Measurements from ENCODE around the gene TTC4.

Gene TTC4

DNA sequence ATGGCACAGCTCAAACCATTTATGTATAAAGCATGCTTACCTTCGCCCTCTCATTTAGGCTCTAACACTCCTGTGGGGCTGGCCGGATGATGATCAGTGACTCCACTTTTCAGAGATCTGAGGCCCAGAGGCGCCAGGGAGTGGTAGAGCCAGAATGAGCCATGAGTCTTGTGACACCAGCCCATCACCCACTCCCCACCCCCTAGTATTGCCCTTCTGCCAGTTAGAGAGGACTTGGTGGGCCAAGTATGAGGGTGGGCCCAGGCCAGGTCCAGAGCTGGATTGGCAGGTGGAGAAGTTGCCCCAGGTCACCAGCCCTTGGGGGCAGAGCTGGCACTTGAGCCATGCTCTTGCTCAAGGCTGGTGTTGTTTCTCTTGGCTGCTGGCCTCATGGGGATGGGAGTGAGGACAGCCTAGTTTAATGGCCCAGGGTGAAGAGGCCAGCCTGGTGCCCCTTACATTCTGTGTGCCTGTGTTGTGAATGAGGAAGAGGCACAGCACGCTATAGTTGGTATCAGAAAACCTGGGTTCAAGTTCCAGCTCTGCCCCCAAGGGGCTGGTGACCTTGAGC is 30.2 kb upstream of the TTC4 start:
- H3K27me3 ChIP-seq (ENCODE audit: control insufficient read depth in 1 of 2, insufficient read depth in 2 of 2, low read length in 2 of 2): no peaks in the 10 kb centered on the region
- no peak overlapping the region for H3K9ac ChIP-seq (ENCODE audit: low read depth in 1 of 2, low read length in 2 of 2)
- H3K27ac ChIP-seq (ENCODE audit: low read depth, low read length): no peak overlapping the region
- H3K4me1 ChIP-seq (ENCODE audit: control insufficient read depth in 1 of 2, insufficient read depth in 2 of 2, low read length in 2 of 2): no peaks in the 10 kb centered on the region
- no peaks in the 10 kb centered on the region for H3K9me3 ChIP-seq (ENCODE audit: control insufficient read depth in 1 of 2, low read length in 2 of 2)
- no peak overlapping the region for H3K4me3 ChIP-seq (ENCODE audit: low read depth in 1 of 2, low read length in 2 of 2)
- H3K36me3 ChIP-seq (ENCODE audit: control insufficient read depth in 1 of 2, insufficient read depth in 2 of 2, low read length in 2 of 2): no peaks in the 10 kb centered on the region

DNA sequence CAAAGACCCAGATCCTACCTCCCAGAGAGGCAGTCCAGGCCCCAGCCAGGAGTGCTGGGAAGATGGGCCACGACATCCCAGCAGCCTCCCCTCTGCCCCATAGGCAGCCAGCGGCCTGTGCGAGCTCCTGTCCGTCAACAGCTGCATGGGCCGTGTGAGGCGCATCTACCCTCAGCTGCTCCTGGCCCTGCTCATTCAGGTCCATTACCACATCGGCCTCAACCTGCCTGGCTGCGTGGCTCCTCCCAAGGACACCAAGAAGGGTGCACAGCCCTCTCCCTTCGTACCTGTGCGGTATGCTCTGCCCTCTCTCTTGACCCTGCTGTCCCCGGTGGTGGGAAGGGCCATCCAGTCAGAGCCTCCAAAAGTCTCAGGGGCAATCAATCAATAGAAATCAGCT is 29.5 kb upstream of the TTC4 start:
- Histone ChIP-seq H3K27me3 (ENCODE audit: control insufficient read depth in 1 of 2, insufficient read depth in 2 of 2, low read length in 2 of 2) (no peaks in the 10 kb centered on the region), H3K27ac (ENCODE audit: low read depth, low read length) (no peak overlapping the region), H3K9me3 (ENCODE audit: control insufficient read depth in 1 of 2, low read length in 2 of 2) (no peaks in the 10 kb centered on the region), H3K4me1 (ENCODE audit: control insufficient read depth in 1 of 2, insufficient read depth in 2 of 2, low read length in 2 of 2) (no peaks in the 10 kb centered on the region), H3K36me3 (ENCODE audit: control insufficient read depth in 1 of 2, insufficient read depth in 2 of 2, low read length in 2 of 2) (no peaks in the 10 kb centered on the region), H3K9ac (ENCODE audit: low read depth in 1 of 2, low read length in 2 of 2) (no peak overlapping the region), H3K4me3 (ENCODE audit: low read depth in 1 of 2, low read length in 2 of 2) (no peak overlapping the region)

DNA sequence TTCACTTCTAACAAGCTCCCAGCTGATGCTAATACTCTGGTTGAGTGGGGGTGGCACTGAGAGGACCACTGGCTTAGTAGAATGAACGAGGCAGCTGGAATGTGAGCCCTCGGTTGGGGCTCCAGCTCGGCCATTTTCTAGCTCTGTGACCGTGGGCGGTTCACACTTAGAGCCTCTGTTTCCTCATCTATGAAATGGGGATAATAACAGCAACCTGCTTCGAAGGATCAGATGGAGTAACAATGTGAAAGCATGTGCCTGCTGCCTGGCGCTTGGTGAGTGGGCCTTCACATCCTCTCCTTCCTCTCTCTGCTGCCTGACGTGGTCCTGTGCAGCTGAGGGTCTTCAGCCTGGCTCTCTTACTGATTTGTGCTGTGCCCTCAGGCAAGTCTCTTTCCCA is 20.9 kb upstream of the TTC4 start:
- H3K27ac ChIP-seq (ENCODE audit: low read depth, low read length): no peak overlapping the region
- no peak overlapping the region for H3K4me3 ChIP-seq (ENCODE audit: low read depth in 1 of 2, low read length in 2 of 2)
- no peak overlapping the region for H3K9ac ChIP-seq (ENCODE audit: low read depth in 1 of 2, low read length in 2 of 2)
- no peaks in the 10 kb centered on the region for H3K36me3 ChIP-seq (ENCODE audit: control insufficient read depth in 1 of 2, insufficient read depth in 2 of 2, low read length in 2 of 2)
- H3K4me1 ChIP-seq (ENCODE audit: control insufficient read depth in 1 of 2, insufficient read depth in 2 of 2, low read length in 2 of 2): no peaks in the 10 kb centered on the region
- H3K27me3 ChIP-seq (ENCODE audit: control insufficient read depth in 1 of 2, insufficient read depth in 2 of 2, low read length in 2 of 2): no peaks in the 10 kb centered on the region
- no peaks in the 10 kb centered on the region for H3K9me3 ChIP-seq (ENCODE audit: control insufficient read depth in 1 of 2, low read length in 2 of 2)

DNA sequence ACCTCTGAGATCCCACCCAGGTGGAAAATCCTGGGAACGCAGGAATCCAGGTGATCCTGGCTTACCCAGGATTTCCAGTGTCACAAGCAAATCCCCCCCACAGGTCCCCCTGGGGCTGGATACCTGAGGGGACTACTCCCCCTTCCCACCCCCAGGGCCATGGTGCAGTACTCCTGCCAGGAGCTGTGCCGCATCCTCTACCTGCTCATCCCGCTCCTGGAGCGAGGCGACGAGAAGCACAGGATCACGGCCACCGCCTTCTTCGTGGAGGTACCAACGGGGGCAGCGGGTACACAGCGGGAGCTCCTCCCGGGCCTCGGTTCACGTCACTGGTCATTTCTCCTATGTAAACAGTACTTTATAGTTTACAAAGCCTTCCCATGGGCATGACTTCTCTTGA is 20.4 kb upstream of the TTC4 start:
- Histone ChIP-seq H3K9ac (ENCODE audit: low read depth in 1 of 2, low read length in 2 of 2) (no peak overlapping the region), H3K36me3 (ENCODE audit: control insufficient read depth in 1 of 2, insufficient read depth in 2 of 2, low read length in 2 of 2) (no peaks in the 10 kb centered on the region), H3K4me3 (ENCODE audit: low read depth in 1 of 2, low read length in 2 of 2) (no peak overlapping the region), H3K9me3 (ENCODE audit: control insufficient read depth in 1 of 2, low read length in 2 of 2) (no peaks in the 10 kb centered on the region), H3K4me1 (ENCODE audit: control insufficient read depth in 1 of 2, insufficient read depth in 2 of 2, low read length in 2 of 2) (no peaks in the 10 kb centered on the region), H3K27ac (ENCODE audit: low read depth, low read length) (no peak overlapping the region), H3K27me3 (ENCODE audit: control insufficient read depth in 1 of 2, insufficient read depth in 2 of 2, low read length in 2 of 2) (no peaks in the 10 kb centered on the region)

DNA sequence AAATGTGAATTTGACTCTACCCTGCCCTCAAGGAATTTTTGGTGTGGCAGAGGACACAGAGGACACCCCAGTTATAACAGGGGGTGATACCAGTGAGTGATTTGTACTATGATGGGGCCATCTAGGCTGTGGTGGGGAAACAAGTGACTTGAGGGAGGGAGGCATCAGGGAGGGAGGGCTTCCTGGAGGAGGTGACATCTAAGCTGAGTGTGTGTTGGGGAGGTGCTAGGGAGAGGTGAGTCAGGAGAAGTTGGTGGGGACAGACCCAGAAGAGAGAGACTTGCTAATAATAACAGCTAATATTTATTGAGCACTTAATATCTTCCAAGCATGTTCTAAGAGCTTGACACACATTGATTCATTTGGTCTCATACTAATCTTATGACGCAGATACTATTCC is 19.9 kb upstream of the TTC4 start:
- no peaks in the 10 kb centered on the region for H3K4me1 ChIP-seq (ENCODE audit: control insufficient read depth in 1 of 2, insufficient read depth in 2 of 2, low read length in 2 of 2)
- H3K9ac ChIP-seq (ENCODE audit: low read depth in 1 of 2, low read length in 2 of 2): no peak overlapping the region
- no peaks in the 10 kb centered on the region for H3K36me3 ChIP-seq (ENCODE audit: control insufficient read depth in 1 of 2, insufficient read depth in 2 of 2, low read length in 2 of 2)
- H3K27ac ChIP-seq (ENCODE audit: low read depth, low read length): no peak overlapping the region
- no peaks in the 10 kb centered on the region for H3K9me3 ChIP-seq (ENCODE audit: control insufficient read depth in 1 of 2, low read length in 2 of 2)
- H3K4me3 ChIP-seq (ENCODE audit: low read depth in 1 of 2, low read length in 2 of 2): no peak overlapping the region
- no peaks in the 10 kb centered on the region for H3K27me3 ChIP-seq (ENCODE audit: control insufficient read depth in 1 of 2, insufficient read depth in 2 of 2, low read length in 2 of 2)

DNA sequence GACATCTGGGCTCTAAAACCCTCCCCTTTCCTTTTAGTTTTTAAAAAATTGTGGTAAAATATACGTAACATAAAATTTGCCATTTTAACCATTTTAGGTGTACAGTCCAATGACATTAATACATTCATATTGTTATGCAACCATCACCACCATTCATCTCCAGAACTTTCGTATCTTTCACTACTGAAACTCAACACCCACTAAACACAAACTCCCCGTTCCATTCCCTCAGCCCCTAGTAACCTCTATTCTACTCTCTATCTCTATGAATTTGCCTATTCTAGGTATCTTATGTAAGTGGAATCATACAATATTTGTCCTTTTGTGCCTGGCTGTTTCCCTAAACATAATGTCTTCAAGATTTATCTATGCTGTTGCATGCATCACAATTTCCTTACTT is 19.4 kb upstream of the TTC4 start:
- Histone ChIP-seq H3K27ac (ENCODE audit: low read depth, low read length) (no peak overlapping the region), H3K9me3 (ENCODE audit: control insufficient read depth in 1 of 2, low read length in 2 of 2) (no peaks in the 10 kb centered on the region), H3K4me3 (ENCODE audit: low read depth in 1 of 2, low read length in 2 of 2) (no peak overlapping the region), H3K9ac (ENCODE audit: low read depth in 1 of 2, low read length in 2 of 2) (no peak overlapping the region), H3K27me3 (ENCODE audit: control insufficient read depth in 1 of 2, insufficient read depth in 2 of 2, low read length in 2 of 2) (no peaks in the 10 kb centered on the region), H3K4me1 (ENCODE audit: control insufficient read depth in 1 of 2, insufficient read depth in 2 of 2, low read length in 2 of 2) (no peaks in the 10 kb centered on the region), H3K36me3 (ENCODE audit: control insufficient read depth in 1 of 2, insufficient read depth in 2 of 2, low read length in 2 of 2) (no peaks in the 10 kb centered on the region)

DNA sequence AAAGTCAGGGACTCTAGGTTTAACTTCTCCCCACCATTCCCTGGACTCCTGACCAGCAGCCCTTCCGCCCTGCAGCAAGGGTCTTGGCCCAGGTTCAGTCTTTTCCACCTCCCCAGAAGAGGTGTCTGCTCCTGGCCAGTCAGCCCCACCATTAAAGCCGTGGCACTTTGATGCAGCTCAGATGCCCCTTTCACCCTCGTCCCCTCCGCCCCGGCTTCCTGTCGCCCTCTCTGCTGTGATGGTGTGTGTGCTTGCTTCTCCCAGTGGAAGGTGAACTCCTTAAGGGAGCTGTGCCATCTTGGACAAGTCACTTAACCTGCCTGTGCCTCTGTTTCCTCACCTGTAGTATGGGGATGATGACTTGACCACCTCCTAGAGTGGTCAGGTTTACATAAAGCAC is 17.8 kb upstream of the TTC4 start:
- Histone ChIP-seq H3K9ac (ENCODE audit: low read depth in 1 of 2, low read length in 2 of 2) (no peak overlapping the region), H3K27me3 (ENCODE audit: control insufficient read depth in 1 of 2, insufficient read depth in 2 of 2, low read length in 2 of 2) (no peaks in the 10 kb centered on the region), H3K36me3 (ENCODE audit: control insufficient read depth in 1 of 2, insufficient read depth in 2 of 2, low read length in 2 of 2) (no peaks in the 10 kb centered on the region), H3K27ac (ENCODE audit: low read depth, low read length) (no peak overlapping the region), H3K4me1 (ENCODE audit: control insufficient read depth in 1 of 2, insufficient read depth in 2 of 2, low read length in 2 of 2) (no peaks in the 10 kb centered on the region), H3K9me3 (ENCODE audit: control insufficient read depth in 1 of 2, low read length in 2 of 2) (no peaks in the 10 kb centered on the region), H3K4me3 (ENCODE audit: low read depth in 1 of 2, low read length in 2 of 2) (no peak overlapping the region)

DNA sequence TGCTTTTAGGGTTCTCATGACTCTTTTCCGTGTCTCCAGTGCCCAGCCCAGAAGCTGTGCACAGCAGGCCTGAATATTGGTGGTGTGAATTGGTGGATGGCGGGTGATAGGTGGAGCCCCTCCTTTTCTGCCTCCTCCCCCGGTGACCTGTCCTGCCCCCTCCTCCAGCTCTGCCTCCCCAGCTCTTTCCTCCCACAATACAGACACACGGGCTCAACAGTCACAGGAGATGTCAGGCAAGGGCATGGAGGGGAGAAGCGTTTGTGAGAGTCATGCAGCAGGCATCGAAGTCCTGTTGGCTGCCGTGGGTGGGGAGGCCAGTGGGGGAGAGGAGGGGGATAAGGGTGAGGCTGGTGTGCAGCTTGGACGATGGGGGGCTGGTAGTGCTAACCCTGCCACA is 17.3 kb upstream of the TTC4 start:
- Histone ChIP-seq H3K4me3 (ENCODE audit: low read depth in 1 of 2, low read length in 2 of 2) (no peak overlapping the region), H3K4me1 (ENCODE audit: control insufficient read depth in 1 of 2, insufficient read depth in 2 of 2, low read length in 2 of 2) (no peaks in the 10 kb centered on the region), H3K27me3 (ENCODE audit: control insufficient read depth in 1 of 2, insufficient read depth in 2 of 2, low read length in 2 of 2) (no peaks in the 10 kb centered on the region), H3K36me3 (ENCODE audit: control insufficient read depth in 1 of 2, insufficient read depth in 2 of 2, low read length in 2 of 2) (no peaks in the 10 kb centered on the region), H3K9ac (ENCODE audit: low read depth in 1 of 2, low read length in 2 of 2) (no peak overlapping the region), H3K9me3 (ENCODE audit: control insufficient read depth in 1 of 2, low read length in 2 of 2) (no peaks in the 10 kb centered on the region), H3K27ac (ENCODE audit: low read depth, low read length) (no peak overlapping the region)

DNA sequence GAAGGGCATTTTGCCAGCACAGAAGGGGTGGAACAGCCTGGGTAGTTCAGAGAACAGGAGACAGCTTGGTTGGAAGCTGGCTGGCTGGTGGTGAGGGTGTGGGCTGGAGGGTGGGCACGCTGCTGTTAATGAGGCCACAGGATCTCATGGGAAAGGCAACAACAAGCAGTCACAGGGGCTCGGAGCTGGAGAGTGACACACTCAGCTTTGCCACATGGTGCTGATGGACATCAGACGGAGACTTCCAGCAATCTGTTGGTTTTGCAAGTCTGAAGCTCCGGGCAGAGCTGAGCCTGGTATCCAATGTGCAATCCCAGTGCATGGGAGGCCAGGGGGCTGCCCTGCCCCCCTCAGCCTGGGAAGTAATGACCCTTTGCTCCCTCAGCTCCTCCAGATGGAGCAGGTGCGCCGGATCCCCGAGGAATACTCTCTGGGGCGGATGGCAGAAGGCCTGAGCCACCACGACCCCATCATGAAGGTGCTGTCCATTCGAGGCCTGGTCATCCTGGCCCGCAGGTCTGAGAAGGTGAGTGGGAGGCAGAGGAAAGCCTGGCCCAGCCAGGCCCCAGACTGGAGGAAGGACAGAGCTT is 15.6 kb upstream of the TTC4 start:
- H3K27me3 ChIP-seq (ENCODE audit: control insufficient read depth in 1 of 2, insufficient read depth in 2 of 2, low read length in 2 of 2): no peaks in the 10 kb centered on the region
- no peak overlapping the region for H3K27ac ChIP-seq (ENCODE audit: low read depth, low read length)
- no peaks in the 10 kb centered on the region for H3K4me1 ChIP-seq (ENCODE audit: control insufficient read depth in 1 of 2, insufficient read depth in 2 of 2, low read length in 2 of 2)
- H3K9me3 ChIP-seq (ENCODE audit: control insufficient read depth in 1 of 2, low read length in 2 of 2): no peaks in the 10 kb centered on the region
- no peak overlapping the region for H3K9ac ChIP-seq (ENCODE audit: low read depth in 1 of 2, low read length in 2 of 2)
- H3K4me3 ChIP-seq (ENCODE audit: low read depth in 1 of 2, low read length in 2 of 2): no peak overlapping the region
- H3K36me3 ChIP-seq (ENCODE audit: control insufficient read depth in 1 of 2, insufficient read depth in 2 of 2, low read length in 2 of 2): no peaks in the 10 kb centered on the region

DNA sequence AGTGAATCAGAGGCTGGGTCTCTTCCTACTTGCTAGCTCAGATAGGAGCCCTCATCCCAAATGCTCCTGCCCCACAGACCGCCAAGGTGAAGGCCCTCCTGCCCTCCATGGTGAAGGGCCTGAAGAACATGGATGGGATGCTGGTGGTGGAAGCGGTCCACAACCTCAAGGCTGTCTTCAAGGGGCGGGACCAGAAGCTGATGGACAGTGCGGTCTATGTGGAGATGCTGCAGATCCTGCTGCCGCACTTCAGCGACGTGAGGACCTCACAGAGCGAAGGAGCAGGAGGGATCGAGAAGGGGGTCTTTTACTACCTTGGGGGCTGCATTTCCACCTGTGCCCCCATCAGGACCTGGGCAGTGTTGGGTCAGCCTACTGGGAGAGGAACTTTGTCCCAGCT is 14.6 kb upstream of the TTC4 start:
- no peaks in the 10 kb centered on the region for H3K36me3 ChIP-seq (ENCODE audit: control insufficient read depth in 1 of 2, insufficient read depth in 2 of 2, low read length in 2 of 2)
- no peak overlapping the region for H3K27ac ChIP-seq (ENCODE audit: low read depth, low read length)
- no peak overlapping the region for H3K9ac ChIP-seq (ENCODE audit: low read depth in 1 of 2, low read length in 2 of 2)
- no peak overlapping the region for H3K4me3 ChIP-seq (ENCODE audit: low read depth in 1 of 2, low read length in 2 of 2)
- H3K9me3 ChIP-seq (ENCODE audit: control insufficient read depth in 1 of 2, low read length in 2 of 2): no peaks in the 10 kb centered on the region
- H3K27me3 ChIP-seq (ENCODE audit: control insufficient read depth in 1 of 2, insufficient read depth in 2 of 2, low read length in 2 of 2): no peaks in the 10 kb centered on the region
- H3K4me1 ChIP-seq (ENCODE audit: control insufficient read depth in 1 of 2, insufficient read depth in 2 of 2, low read length in 2 of 2): no peaks in the 10 kb centered on the region

DNA sequence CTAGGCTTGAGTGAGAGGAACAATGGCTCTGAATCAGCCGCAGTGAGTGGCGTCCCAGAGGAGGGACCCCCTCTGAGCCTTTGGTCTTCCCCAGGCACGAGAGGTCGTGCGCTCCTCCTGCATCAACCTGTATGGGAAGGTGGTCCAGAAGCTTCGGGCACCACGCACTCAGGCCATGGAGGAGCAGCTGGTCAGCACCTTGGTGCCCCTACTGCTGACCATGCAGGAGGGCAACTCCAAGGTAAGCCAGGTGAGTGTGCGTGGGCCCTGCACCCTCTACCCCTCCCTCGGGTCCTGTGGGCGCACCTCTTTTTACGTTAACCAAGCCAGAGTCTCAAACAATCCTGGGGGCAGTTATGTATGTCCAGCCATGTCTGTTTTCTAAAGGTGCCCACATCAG is 13.7 kb upstream of the TTC4 start:
- no peak overlapping the region for H3K9ac ChIP-seq (ENCODE audit: low read depth in 1 of 2, low read length in 2 of 2)
- H3K27ac ChIP-seq (ENCODE audit: low read depth, low read length): no peak overlapping the region
- H3K4me3 ChIP-seq (ENCODE audit: low read depth in 1 of 2, low read length in 2 of 2): no peak overlapping the region
- no peaks in the 10 kb centered on the region for H3K36me3 ChIP-seq (ENCODE audit: control insufficient read depth in 1 of 2, insufficient read depth in 2 of 2, low read length in 2 of 2)
- no peaks in the 10 kb centered on the region for H3K9me3 ChIP-seq (ENCODE audit: control insufficient read depth in 1 of 2, low read length in 2 of 2)
- no peaks in the 10 kb centered on the region for H3K27me3 ChIP-seq (ENCODE audit: control insufficient read depth in 1 of 2, insufficient read depth in 2 of 2, low read length in 2 of 2)
- no peaks in the 10 kb centered on the region for H3K4me1 ChIP-seq (ENCODE audit: control insufficient read depth in 1 of 2, insufficient read depth in 2 of 2, low read length in 2 of 2)
